Sigmoid colon (tissue), 7 donors: ENCODE data around the gene USP49. TPM values are rescaled to one million over a fixed set of nuclear protein-coding genes. Genes with fewer than 3 reads are reported as not detected.

Source experiments
- DNase-seq: peaks from one replicate; pipeline ENCODE4 v3.0.0-alpha.2; 2019
- H3K27ac ChIP-seq, 4 donors: fragments of 200-600 bp; sonication (generic); one replicate each; pipeline ENCODE4 v1.5.1; 2016 to 2019; ENCODE audit warnings: mild to moderate bottlenecking in 1 of 4
- H3K27me3 ChIP-seq, 3 donors: fragments of 200-600 bp; sonication (generic); one replicate each; pipeline ENCODE4 v1.5.1; 2019; ENCODE audit warnings: mild to moderate bottlenecking in 1 of 3
- H3K36me3 ChIP-seq, 4 donors: fragments of 200-600 bp; sonication (generic); one replicate each; pipeline ENCODE4 v1.5.1; 2016 to 2019
- H3K4me1 ChIP-seq, 4 donors: fragments of 200-600 bp; sonication (generic); one replicate each; pipeline ENCODE4 v1.5.1; 2017 to 2019
- H3K4me3 ChIP-seq, 4 donors: fragments of 200-600 bp; sonication (generic); one replicate each; pipeline ENCODE4 v1.5.1; 2017 to 2019; ENCODE audit warnings: mild to moderate bottlenecking in 2 of 4, moderate library complexity in 1 of 4
- H3K9me3 ChIP-seq, 4 donors: fragments of 200-600 bp in 3 of 4; sonication (generic) in 3 of 4; one replicate each; pipeline versions ENCODE4 v1.5.1 to v1.6.1; 2013 to 2019
- EP300 ChIP-seq, 4 donors: sonication (generic); formaldehyde crosslinking; IDR thresholded peaks; one replicate each; pipeline ENCODE4 v1.6.1; 2017; ENCODE audit warnings: antibody characterized with exemption in 4 of 4
- POLR2A ChIP-seq, 2 donors: fragments of 450-650 bp; IDR thresholded peaks; one replicate each; pipeline ENCODE4 v1.6.1; 2016; ENCODE audit warnings: antibody characterized with exemption in 2 of 2, mild to moderate bottlenecking in 2 of 2, moderate library complexity in 2 of 2
- POLR2AphosphoS5 ChIP-seq, 4 donors: sonication (generic); formaldehyde crosslinking; IDR thresholded peaks; one replicate each; pipeline ENCODE4 v1.6.1; 2017; ENCODE audit warnings: antibody characterized with exemption in 4 of 4
- WGBS, 2 donors: extraction: QIAGEN DNeasy Blood & Tissue Kit; methylation state at CpG; one replicate each; pipeline ENCODE4 v1.1.7; 2013; 5-methylcytosine and 5-hydroxymethylcytosine counted together
- intact Hi-C: fragments of 100-400 bp; cut with DNase I; formaldehyde crosslinking; loops from one replicate; pipeline ENCODE4 v1.15.1; 2023
- polyA plus RNA-seq, 3 donors: library from polyadenylated mRNA; stranded (reverse); fragments of 200-250 nt; gene quantifications; one replicate each; pipeline ENCODE4 v1.2.3, GENCODE V29; 2013
- total RNA-seq, 4 donors: library from RNA; depleted of rRNA; stranded (reverse); fragments of >200 nt; gene quantifications; one replicate each; pipeline ENCODE4 v1.1.0, GENCODE V29; 2016
- TF ChIP-seq, protein P1 (sequence below), 4 experiments: fragments of 450-650 bp in 3 of 4; fragments of 200-600 bp in 1 of 4; IDR thresholded peaks; one replicate each; pipeline ENCODE4 v1.5.1; 2016 to 2019; ENCODE audit warnings: antibody characterized with exemption in 4 of 4, mild to moderate bottlenecking in 3 of 4, moderate library complexity in 2 of 4
- donor health status: healthy with polysubstance abuse.
- donor health status: Bipolar disorder and iron deficiency.
- donor health status: healthy.

The USP49 gene
- total and polyA plus RNA-seq, 7 donors, result 0.23 to 10.0 (median 2.1) TPM

DNA sequence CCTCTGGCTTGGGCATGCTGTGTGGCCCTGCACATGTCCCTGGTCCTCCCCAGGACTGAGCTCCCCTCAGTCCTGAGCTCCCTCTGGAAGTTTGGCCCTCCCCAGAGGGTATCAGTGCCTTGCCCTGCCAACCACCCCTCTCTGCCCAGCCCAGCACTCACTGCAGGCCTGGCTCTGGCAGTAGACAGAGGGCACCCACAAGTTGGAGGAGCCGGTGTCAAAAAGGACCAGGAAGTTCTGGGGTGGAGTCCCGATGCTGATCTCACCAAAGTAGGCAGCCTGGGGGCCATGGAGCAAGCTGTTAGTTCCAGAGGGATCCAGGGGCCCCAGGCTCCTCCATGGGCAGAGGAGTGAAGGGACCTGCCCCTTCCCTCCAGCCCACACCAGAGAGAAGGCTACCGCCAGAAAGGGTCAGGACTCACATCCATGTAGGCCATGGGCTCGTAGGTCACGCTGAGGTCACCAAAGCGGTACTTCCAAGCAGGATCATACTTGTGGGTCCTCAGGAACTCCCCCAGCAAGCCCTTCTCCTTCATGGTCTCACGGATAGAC, 150.9 kb downstream of the USP49 start:
- H3K27ac ChIP-seq, result no peak overlapping the region
- H3K4me1 ChIP-seq, result no peaks in the 10 kb centered on the region
- no peaks in the 10 kb centered on the region for H3K27me3 ChIP-seq
- TF ChIP-seq, protein P1, sequence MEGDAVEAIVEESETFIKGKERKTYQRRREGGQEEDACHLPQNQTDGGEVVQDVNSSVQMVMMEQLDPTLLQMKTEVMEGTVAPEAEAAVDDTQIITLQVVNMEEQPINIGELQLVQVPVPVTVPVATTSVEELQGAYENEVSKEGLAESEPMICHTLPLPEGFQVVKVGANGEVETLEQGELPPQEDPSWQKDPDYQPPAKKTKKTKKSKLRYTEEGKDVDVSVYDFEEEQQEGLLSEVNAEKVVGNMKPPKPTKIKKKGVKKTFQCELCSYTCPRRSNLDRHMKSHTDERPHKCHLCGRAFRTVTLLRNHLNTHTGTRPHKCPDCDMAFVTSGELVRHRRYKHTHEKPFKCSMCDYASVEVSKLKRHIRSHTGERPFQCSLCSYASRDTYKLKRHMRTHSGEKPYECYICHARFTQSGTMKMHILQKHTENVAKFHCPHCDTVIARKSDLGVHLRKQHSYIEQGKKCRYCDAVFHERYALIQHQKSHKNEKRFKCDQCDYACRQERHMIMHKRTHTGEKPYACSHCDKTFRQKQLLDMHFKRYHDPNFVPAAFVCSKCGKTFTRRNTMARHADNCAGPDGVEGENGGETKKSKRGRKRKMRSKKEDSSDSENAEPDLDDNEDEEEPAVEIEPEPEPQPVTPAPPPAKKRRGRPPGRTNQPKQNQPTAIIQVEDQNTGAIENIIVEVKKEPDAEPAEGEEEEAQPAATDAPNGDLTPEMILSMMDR (IDR thresholded peaks at IDR 0.05), result no peak
- TF ChIP-seq POLR2AphosphoS5 (IDR thresholded peaks at IDR 0.05) (no peak), EP300 (IDR thresholded peaks at IDR 0.05) (no peak), POLR2A (IDR thresholded peaks at IDR 0.05) (no peak)
- no peak overlapping the region for H3K4me3 ChIP-seq
- no peak for DNase-seq
- no peaks in the 10 kb centered on the region for H3K36me3 ChIP-seq
- H3K9me3 ChIP-seq, result no peaks in the 10 kb centered on the region
- 89 to 93% methylated on average over 7 of the region's 7 CpGs for WGBS, 2 donors
- intact Hi-C loops, result no loop called here

DNA sequence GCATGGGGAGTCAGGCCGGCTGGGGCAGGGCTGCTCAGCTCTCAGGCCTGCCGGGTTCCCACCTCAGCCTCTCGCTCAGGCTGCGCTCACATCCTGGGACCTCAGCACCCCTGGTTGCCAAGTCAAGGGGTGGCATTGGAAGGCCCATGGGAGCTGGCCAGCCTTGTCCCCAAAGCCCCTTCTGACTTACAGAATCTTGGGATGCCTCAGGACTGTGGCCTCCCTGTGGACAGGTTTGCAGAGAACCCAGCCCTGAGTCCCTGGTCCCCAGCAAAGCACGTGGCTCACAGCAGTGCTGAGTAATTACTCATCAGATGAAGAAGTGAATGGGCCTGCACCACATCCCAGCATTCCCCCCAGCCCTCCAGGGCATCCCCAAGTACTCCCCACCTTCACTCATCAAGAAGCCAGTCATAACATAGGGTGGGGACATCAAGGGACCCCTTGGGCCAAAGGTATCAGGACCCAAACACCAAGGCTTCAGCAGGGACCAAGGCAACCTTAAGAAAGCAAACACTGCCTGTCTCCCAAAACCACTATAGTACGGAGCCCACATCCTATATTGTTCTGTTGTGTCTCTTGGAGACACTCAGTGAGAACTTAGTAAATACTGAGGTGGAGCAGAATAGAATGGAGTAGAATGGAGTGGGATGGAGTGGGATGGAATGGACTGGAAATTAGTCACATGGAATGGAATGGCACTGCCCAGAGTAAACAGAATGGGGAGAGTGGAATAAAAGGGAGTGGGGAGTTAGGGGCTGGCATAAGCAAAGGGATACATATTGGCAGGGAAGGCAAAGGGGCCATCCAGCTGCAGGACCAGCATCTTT, 151.6 kb downstream of the USP49 start:
- H3K27ac ChIP-seq, result no peak overlapping the region
- no peaks in the 10 kb centered on the region for H3K27me3 ChIP-seq
- H3K4me3 ChIP-seq, result no peak overlapping the region
- TF ChIP-seq EP300 (IDR thresholded peaks at IDR 0.05) (no peak), POLR2AphosphoS5 (IDR thresholded peaks at IDR 0.05) (no peak), POLR2A (IDR thresholded peaks at IDR 0.05) (no peak)
- TF ChIP-seq, protein P1 (IDR thresholded peaks at IDR 0.05), result no peak
- no peaks in the 10 kb centered on the region for H3K4me1 ChIP-seq
- H3K36me3 ChIP-seq, result no peaks in the 10 kb centered on the region
- 92 to 95% methylated on average over 6 of the region's 6 CpGs for WGBS, 2 donors
- DNase-seq, result no peak
- intact Hi-C loops, result no loop called here
- no peaks in the 10 kb centered on the region for H3K9me3 ChIP-seq

DNA sequence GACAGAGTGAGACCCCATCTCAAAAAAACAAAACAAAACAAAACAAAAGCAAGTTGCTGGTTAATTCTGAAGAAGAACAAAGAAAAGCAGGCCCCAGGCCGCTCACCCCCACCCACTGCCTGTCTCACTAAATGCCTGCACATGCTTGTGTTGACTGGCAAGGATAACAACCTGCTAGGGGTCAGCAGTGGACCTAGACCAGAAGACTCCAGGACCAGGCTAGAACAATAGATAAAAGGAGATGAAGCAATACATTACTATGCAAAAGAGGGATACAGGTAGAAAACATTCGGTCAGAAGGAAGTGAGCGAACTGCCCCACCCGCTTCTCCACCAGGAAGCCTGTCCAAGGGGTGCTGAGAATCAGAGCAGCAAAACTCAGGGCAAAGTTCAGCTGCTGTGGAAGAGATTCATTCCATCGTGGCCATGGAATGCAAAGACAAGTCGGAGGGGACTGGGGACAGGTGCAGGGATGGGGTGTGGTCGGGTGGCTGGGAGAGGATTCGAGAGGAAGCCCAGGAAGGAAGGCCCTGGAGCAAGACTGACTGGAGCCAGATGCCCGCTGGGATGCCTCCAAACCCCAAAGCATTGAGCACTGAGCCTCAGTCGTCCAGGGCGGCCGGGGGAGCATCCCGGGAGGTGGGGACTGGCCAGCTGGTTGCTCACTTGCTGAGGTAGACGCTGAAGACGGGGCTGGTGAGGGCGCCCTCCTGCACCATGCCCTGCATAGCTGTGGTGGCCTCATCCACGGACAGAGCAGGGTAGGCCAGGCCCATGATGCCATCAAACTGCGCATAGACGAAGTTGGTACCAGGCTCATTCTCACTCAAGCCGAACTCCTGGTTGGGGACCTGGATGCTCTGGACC, 153.3 kb downstream of the USP49 start:
- H3K9me3 ChIP-seq, result no peaks in the 10 kb centered on the region
- intact Hi-C loops, result no loop called here
- WGBS, 2 donors, result 57 to 81% methylated on average over 20 of the region's 20 CpGs
- no peaks in the 10 kb centered on the region for H3K27me3 ChIP-seq
- TF ChIP-seq POLR2A (IDR thresholded peaks at IDR 0.05), result no peak
- TF ChIP-seq, protein P1 (IDR thresholded peaks at IDR 0.05), result no peak
- TF ChIP-seq POLR2AphosphoS5 (IDR thresholded peaks at IDR 0.05), result no peak
- TF ChIP-seq EP300 (IDR thresholded peaks at IDR 0.05), result no peak
- H3K4me3 ChIP-seq, result no peak overlapping the region
- no peaks in the 10 kb centered on the region for H3K4me1 ChIP-seq
- no peaks in the 10 kb centered on the region for H3K36me3 ChIP-seq
- no peak overlapping the region for H3K27ac ChIP-seq
- DNase-seq, result no peak

DNA sequence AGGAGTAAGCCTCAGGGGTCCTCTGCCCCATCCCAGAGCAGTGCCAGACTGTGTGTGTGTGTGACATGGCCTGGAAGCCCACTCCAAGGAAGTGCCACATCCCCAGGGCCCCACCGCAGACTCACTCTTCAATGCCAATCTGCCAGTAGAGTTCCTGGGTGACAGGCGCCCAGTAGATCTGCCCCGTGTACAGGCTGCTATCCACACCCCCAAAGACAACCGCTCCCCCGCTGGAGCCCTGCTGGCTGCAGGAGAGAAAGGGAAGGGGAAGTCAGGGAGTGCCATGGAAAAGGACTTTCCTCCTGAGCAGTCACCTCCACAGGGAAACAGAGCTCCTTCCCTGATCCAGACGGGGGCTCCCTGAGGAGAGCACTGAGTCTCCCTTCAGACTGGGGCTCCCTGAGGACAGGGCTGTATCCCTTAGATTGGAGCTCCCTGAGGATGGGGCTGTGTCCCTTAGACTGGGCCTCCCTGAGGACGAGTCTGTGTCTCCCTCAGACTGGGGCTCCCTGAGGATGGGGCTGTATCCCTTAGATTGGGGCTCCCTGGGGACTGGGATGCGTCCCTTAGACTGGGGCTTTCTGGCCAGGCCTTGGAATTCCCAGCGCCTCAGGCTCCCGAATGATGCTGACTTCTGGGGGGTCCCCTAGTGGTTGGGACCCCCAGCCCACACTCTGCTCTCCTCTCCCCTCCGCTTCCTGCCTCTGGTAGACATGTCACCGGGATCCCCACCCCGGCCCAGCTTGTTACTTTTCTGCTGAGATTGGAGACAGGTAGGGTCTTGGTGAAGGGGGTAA, 154.6 kb downstream of the USP49 start:
- intact Hi-C loops, result no loop called here
- TF ChIP-seq POLR2A (IDR thresholded peaks at IDR 0.05) (no peak), POLR2AphosphoS5 (IDR thresholded peaks at IDR 0.05) (no peak), EP300 (IDR thresholded peaks at IDR 0.05) (no peak)
- TF ChIP-seq, protein P1 (IDR thresholded peaks at IDR 0.05), result no peak
- WGBS, 2 donors, result 75 to 78% methylated on average over 13 of the region's 13 CpGs
- no peak for DNase-seq
- H3K9me3 ChIP-seq, result no peaks in the 10 kb centered on the region
- H3K4me1 ChIP-seq, result peaks cover 0 to 7% (median 6%) of the 10 kb centered on the region in 4 donors
- no peak overlapping the region for H3K4me3 ChIP-seq
- no peaks in the 10 kb centered on the region for H3K36me3 ChIP-seq
- no peak overlapping the region for H3K27ac ChIP-seq
- no peaks in the 10 kb centered on the region for H3K27me3 ChIP-seq
